Endodermal cell (in vitro differentiated cells): ENCODE data around the gene FRMPD3. TPM values are rescaled to one million over a fixed set of nuclear protein-coding genes. Genes with fewer than 3 reads are reported as not detected.

ENCODE experiments used
- DNase-seq: peaks from one replicate; pipeline ENCODE4 v3.0.0-alpha.2; 2017
- H3K27ac ChIP-seq: 2 replicates; pipeline ENCODE4 v1.5.1; 2013; ENCODE audit warnings: mild to moderate bottlenecking, low read depth, low read length, moderate library complexity
- H3K27me3 ChIP-seq: 2 replicates; pipeline ENCODE4 v1.6.1; 2013; ENCODE audit warnings: mild to moderate bottlenecking, low read length, moderate library complexity; ENCODE audit not compliant: insufficient read depth, control insufficient read depth, poor library complexity, severe bottlenecking
- H3K36me3 ChIP-seq: 2 replicates; pipeline ENCODE4 v1.7.0; 2013; ENCODE audit warnings: mild to moderate bottlenecking, low read length, moderate library complexity; ENCODE audit not compliant: control insufficient read depth, insufficient read depth
- H3K4me1 ChIP-seq: one replicate; pipeline ENCODE4 v1.7.0; 2013; ENCODE audit warnings: low read length; ENCODE audit not compliant: control insufficient read depth, insufficient read depth
- H3K4me3 ChIP-seq: 2 replicates; pipeline ENCODE4 v1.5.1; 2013; ENCODE audit warnings: mild to moderate bottlenecking, low read length, moderate library complexity
- H3K9ac ChIP-seq: 2 replicates; pipeline ENCODE4 v1.6.1; 2013; ENCODE audit warnings: mild to moderate bottlenecking, low read length, moderate library complexity; ENCODE audit not compliant: poor library complexity, severe bottlenecking; ENCODE audit errors: extremely low read depth
- H3K9me3 ChIP-seq: 2 replicates; pipeline ENCODE4 v1.6.1; 2013; ENCODE audit warnings: mild to moderate bottlenecking, low read length, moderate library complexity; ENCODE audit not compliant: control insufficient read depth
- H3K27ac Mint-ChIP-seq: 2 replicates; pipeline ENCODE4 v1.8.0; 2020; ENCODE audit warnings: mixed read lengths
- H3K27me3 Mint-ChIP-seq: 2 replicates; pipeline ENCODE4 v1.8.0; 2021; ENCODE audit warnings: mild to moderate bottlenecking, mixed read lengths; ENCODE audit not compliant: insufficient read depth
- H3K36me3 Mint-ChIP-seq: 2 replicates; pipeline ENCODE4 v1.8.0; 2020; ENCODE audit warnings: low read depth, mixed read lengths
- H3K4me1 Mint-ChIP-seq: 2 replicates; pipeline ENCODE4 v1.8.0; 2020; ENCODE audit warnings: mixed read lengths
- H3K4me3 Mint-ChIP-seq: 2 replicates; pipeline ENCODE4 v1.8.0; 2020; ENCODE audit warnings: mild to moderate bottlenecking, moderate library complexity, mixed read lengths
- H3K9me3 Mint-ChIP-seq: 2 replicates; pipeline ENCODE4 v1.8.0; 2020; ENCODE audit warnings: mild to moderate bottlenecking, mixed read lengths
- CTCF ChIP-seq: fragments of 200-600 bp; sonication (generic); conservative IDR thresholded peaks from 2 replicates; pipeline ENCODE4 v1.5.0; 2021; ENCODE audit warnings: antibody characterized with exemption, mild to moderate bottlenecking
- WGBS, 2 experiments: methylation state at CpG; one replicate each; pipeline versions ENCODE4 v1.1.5 to v1.1.7; 2013; ENCODE audit warnings: missing lambda C conversion rate in 2 of 2, mixed read lengths in 1 of 2; ENCODE audit not compliant: insufficient coverage in 1 of 2, insufficient read length in 1 of 2; 5-methylcytosine and 5-hydroxymethylcytosine counted together
- total RNA-seq, 2 donors: library from RNA; stranded (reverse); fragmentation: NEBNext Ultra II Directional in 1 of 2; extraction: Animal tissue kit (Norgen Biotek cat#: 25700) in 1 of 2; gene quantifications; 2 replicates in 1 of 2; 3 replicates in 1 of 2; pipeline ENCODE4 v1.2.1, GENCODE V29; 2021

Gene FRMPD3
- total RNA-seq, 2 donors from 2014 or later = 0.24 TPM; not detected in 1

GRCh38 chrX:107457289-107457688, 7.8 kb downstream of the FRMPD3 start:
- Histone ChIP-seq H3K36me3 (no peaks in the 10 kb centered on the region), H3K4me3 (no peak overlapping the region), H3K9me3 (no peaks in the 10 kb centered on the region), H3K4me1 (no peaks in the 10 kb centered on the region), H3K27me3 (peaks cover 99% of the 10 kb centered on the region), H3K27ac (no peak overlapping the region), H3K9ac (no peak overlapping the region)
- H3K4me1 Mint-ChIP-seq = peaks cover 6% of the 10 kb centered on the region
- no peaks in the 10 kb centered on the region for H3K36me3 Mint-ChIP-seq
- peaks cover 66% of the 10 kb centered on the region for H3K27me3 Mint-ChIP-seq
- 81% methylated on average over 1 of the region's 1 CpG; no CpG with 5 or more reads in 1 of the 2 experiments for WGBS, 2 experiments
- DNase-seq = peak; percentile 36
- H3K4me3 Mint-ChIP-seq = no peak overlapping the region
- peaks cover 36% of the 10 kb centered on the region for H3K9me3 Mint-ChIP-seq
- no peak overlapping the region for H3K27ac Mint-ChIP-seq
- TF ChIP-seq CTCF = no peak

GRCh38 chrX:107465932-107466620, 16.6 kb downstream of the FRMPD3 start:
- Mint-ChIP-seq H3K4me1 (peaks cover 10% of the 10 kb centered on the region), H3K27me3 (peaks cover 43% of the 10 kb centered on the region), H3K4me3 (no peak overlapping the region), H3K9me3 (peaks cover 16% of the 10 kb centered on the region), H3K36me3 (no peaks in the 10 kb centered on the region), H3K27ac (no peak overlapping the region)
- Histone ChIP-seq H3K27me3 (peaks cover 87% of the 10 kb centered on the region), H3K4me1 (peaks cover 2% of the 10 kb centered on the region), H3K4me3 (no peak overlapping the region), H3K9ac (no peak overlapping the region), H3K9me3 (no peaks in the 10 kb centered on the region), H3K27ac (no peak overlapping the region), H3K36me3 (no peaks in the 10 kb centered on the region)
- peak; percentile 61 for DNase-seq
- WGBS, 2 experiments = 20 to 75% methylated on average over 1 to 4 of the region's 4 CpGs
- TF ChIP-seq CTCF = no peak

- no peak for TF ChIP-seq CTCF
- WGBS, 2 experiments = 87% methylated on average over 3 of the region's 4 CpGs; no CpG with 5 or more reads in 1 of the 2 experiments
- Mint-ChIP-seq H3K36me3 (no peaks in the 10 kb centered on the region), H3K9me3 (peaks cover 20% of the 10 kb centered on the region), H3K27me3 (peaks cover 38% of the 10 kb centered on the region), H3K4me1 (peaks cover 7% of the 10 kb centered on the region), H3K27ac (no peak overlapping the region), H3K4me3 (no peak overlapping the region)
- no peak overlapping the region for H3K4me3 ChIP-seq
- peak; percentile 27 for DNase-seq
- H3K27ac ChIP-seq = no peak overlapping the region
- peaks cover 2% of the 10 kb centered on the region for H3K4me1 ChIP-seq
- no peaks in the 10 kb centered on the region for H3K36me3 ChIP-seq
- H3K9ac ChIP-seq = no peak overlapping the region
- peaks cover 76% of the 10 kb centered on the region for H3K27me3 ChIP-seq
- H3K9me3 ChIP-seq = no peaks in the 10 kb centered on the region
These were observed 17.8 kb downstream of the FRMPD3 start for GRCh38 chrX:107467271-107467670.
